NB4 (cell line): ENCODE results near the gene EDDM13.

Experiments used
- CTCF ChIP-seq: IDR thresholded peaks from one replicate; pipeline ENCODE4 v1.5.1; 2012; ENCODE audit warnings: low read depth, low read length
- MAX ChIP-seq: IDR thresholded peaks from 2 replicates; pipeline ENCODE4 v1.6.1; 2011; ENCODE audit warnings: low read depth, low read length
- MYC ChIP-seq: IDR thresholded peaks from 2 replicates; pipeline ENCODE4 v1.6.1; 2011; ENCODE audit warnings: low read depth, low read length
- POLR2A ChIP-seq: IDR thresholded peaks from 2 replicates; pipeline ENCODE4 v1.6.1; 2011; ENCODE audit warnings: mild to moderate bottlenecking; ENCODE audit not compliant: insufficient read length; ENCODE audit errors: extremely low read depth

GRCh38 chr19:56223481-56223880 is 49.1 kb upstream of the EDDM13 start:
- TF ChIP-seq CTCF, result no peak
- TF ChIP-seq MAX, result no peak
- no peak for TF ChIP-seq POLR2A
- TF ChIP-seq MYC, result no peak
